CD4-positive, CD25-positive, alpha-beta regulatory T cell (primary cell): ENCODE measurements around the gene CRIP2. TPM values are rescaled to one million over a fixed set of nuclear protein-coding genes. Genes with fewer than 3 reads are reported as not detected.

Experiments
- ATAC-seq, 2 donors: fragments of 150-1000 bp; cut with Tn5 transposase; one replicate each; pipeline ENCODE4 v1.10.0; 2021; ENCODE audit warnings: low read depth in 2 of 2, moderate number of reproducible peaks in 2 of 2, moderate library complexity in 1 of 2
- DNase-seq, 3 donors: peaks; one replicate each; pipeline versions ENCODE4 v3.0.0 to v3.0.0-alpha.2; 2012 to 2022; ENCODE audit warnings: mixed read lengths in 1 of 3
- H3K27ac ChIP-seq: one replicate; pipeline ENCODE4 v1.7.0; 2013; ENCODE audit warnings: mild to moderate bottlenecking, low read length; ENCODE audit not compliant: insufficient read depth, poor library complexity, severe bottlenecking
- H3K27me3 ChIP-seq: one replicate; pipeline ENCODE4 v1.7.0; 2013; ENCODE audit warnings: low read length; ENCODE audit not compliant: control insufficient read depth, insufficient read depth
- H3K36me3 ChIP-seq: one replicate; pipeline ENCODE4 v1.7.0; 2013; ENCODE audit warnings: mild to moderate bottlenecking, low read length, moderate library complexity; ENCODE audit not compliant: control insufficient read depth, insufficient read depth
- H3K4me1 ChIP-seq: 2 replicates; pipeline ENCODE4 v1.7.0; 2013; ENCODE audit warnings: mild to moderate bottlenecking, low read length; ENCODE audit not compliant: insufficient read depth, control insufficient read depth, poor library complexity, severe bottlenecking
- H3K4me3 ChIP-seq: one replicate; pipeline ENCODE4 v1.7.0; 2013; ENCODE audit warnings: low read depth, mild to moderate bottlenecking, low read length, moderate library complexity
- H3K9me3 ChIP-seq, 2 experiments: 1 replicate in 1 of 2; 2 replicates in 1 of 2; pipeline ENCODE4 v1.7.0; 2013; ENCODE audit warnings: low read length in 2 of 2, mild to moderate bottlenecking in 1 of 2, moderate library complexity in 1 of 2; ENCODE audit not compliant: control insufficient read depth in 2 of 2
- H3K27ac Mint-ChIP-seq, 3 donors: one replicate each; pipeline ENCODE4 v1.8.0; 2020 to 2022; ENCODE audit warnings: mild to moderate bottlenecking in 3 of 3, mixed read lengths in 3 of 3, moderate library complexity in 2 of 3
- H3K27me3 Mint-ChIP-seq: one replicate; pipeline ENCODE4 v1.8.0; 2022; ENCODE audit warnings: mild to moderate bottlenecking, mixed read lengths
- H3K36me3 Mint-ChIP-seq: one replicate; pipeline ENCODE4 v1.8.0; 2020; ENCODE audit warnings: mixed read lengths
- H3K4me1 Mint-ChIP-seq, 4 donors: one replicate each; pipeline ENCODE4 v1.8.0; 2020 to 2022; ENCODE audit warnings: mixed read lengths in 4 of 4, mild to moderate bottlenecking in 1 of 4
- H3K4me3 Mint-ChIP-seq, 4 donors: one replicate each; pipeline ENCODE4 v1.8.0; 2020 to 2022; ENCODE audit warnings: mild to moderate bottlenecking in 4 of 4, mixed read lengths in 4 of 4, moderate library complexity in 3 of 4
- H3K9me3 Mint-ChIP-seq, 7 donors: one replicate each; pipeline ENCODE4 v1.8.0; 2020 to 2022; ENCODE audit warnings: mixed read lengths in 7 of 7, mild to moderate bottlenecking in 3 of 7, moderate library complexity in 2 of 7
- polyA plus RNA-seq, 4 donors: library from polyadenylated mRNA; unstranded; fragments of 300-500 nt; fragmentation: Illumina TruSeq; gene quantifications; one replicate each; pipeline ENCODE4 v1.2.3, GENCODE V29; 2021
- total RNA-seq: library from RNA; stranded (reverse); gene quantifications from one replicate; pipeline ENCODE4 v1.2.3, GENCODE V29; 2022

Gene CRIP2
- total and polyA plus RNA-seq, 5 donors from 2014 or later = 12.0 to 131 (median 37.1) TPM

DNA sequence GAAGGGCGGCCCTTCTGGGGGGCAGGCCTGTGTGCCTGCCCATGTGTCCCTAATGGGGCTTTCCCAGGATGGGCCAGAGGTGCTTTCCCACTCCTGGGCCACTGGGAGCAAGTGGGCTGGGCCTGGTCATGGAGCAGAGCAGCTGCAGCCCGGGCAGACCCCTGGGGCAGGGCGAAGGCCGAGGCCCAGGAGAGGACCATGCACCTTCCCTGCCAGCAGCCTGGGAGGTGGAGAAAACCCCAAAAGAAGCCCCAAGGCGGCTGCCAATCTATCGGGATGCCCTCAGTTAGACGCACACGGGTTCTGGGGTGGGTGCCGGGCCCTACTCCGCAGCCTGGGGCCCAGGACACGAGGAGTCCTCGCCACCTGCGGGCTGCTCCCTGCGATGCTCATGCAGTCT lies 16.1 kb upstream of the CRIP2 start:
- Histone ChIP-seq H3K27me3 (no peaks in the 10 kb centered on the region), H3K36me3 (peaks cover 15% of the 10 kb centered on the region), H3K27ac (no peak overlapping the region), H3K9me3 (no peaks in the 10 kb centered on the region), H3K4me1 (no peaks in the 10 kb centered on the region), H3K4me3 (no peak overlapping the region)
- no peaks in the 10 kb centered on the region for H3K4me1 Mint-ChIP-seq
- H3K9me3 Mint-ChIP-seq = no peaks in the 10 kb centered on the region
- H3K27ac Mint-ChIP-seq = no peak overlapping the region
- no peak for DNase-seq
- peaks cover 4% of the 10 kb centered on the region for H3K36me3 Mint-ChIP-seq
- no peaks in the 10 kb centered on the region for H3K27me3 Mint-ChIP-seq
- no peak overlapping the region for H3K4me3 Mint-ChIP-seq
- no peak for ATAC-seq

DNA sequence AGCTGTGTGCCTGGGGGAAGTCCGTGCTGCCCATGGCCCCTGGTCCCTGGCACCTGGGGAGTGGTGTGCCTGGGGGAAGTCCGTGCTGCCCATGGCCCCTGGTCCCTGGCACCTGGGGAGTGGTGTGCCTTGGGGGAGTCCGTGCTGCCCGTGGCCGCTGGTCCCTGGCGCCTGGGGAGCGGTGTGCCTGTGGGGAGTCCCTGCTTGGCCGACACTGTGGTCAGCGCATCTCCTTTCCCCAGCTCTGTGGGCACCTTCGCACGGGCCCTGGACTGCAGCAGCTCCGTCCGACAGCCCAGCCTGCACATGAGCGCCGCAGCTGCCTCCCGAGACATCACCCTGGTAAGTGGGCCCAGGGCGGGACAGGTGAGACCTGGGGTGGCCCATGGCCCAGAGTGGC lies 14.5 kb upstream of the CRIP2 start:
- Mint-ChIP-seq H3K27ac (no peak overlapping the region), H3K4me3 (no peak overlapping the region), H3K4me1 (no peaks in the 10 kb centered on the region), H3K9me3 (no peaks in the 10 kb centered on the region), H3K36me3 (peaks cover 4% of the 10 kb centered on the region), H3K27me3 (no peaks in the 10 kb centered on the region)
- H3K4me3 ChIP-seq = no peak overlapping the region
- no peaks in the 10 kb centered on the region for H3K9me3 ChIP-seq
- DNase-seq = no peak
- H3K36me3 ChIP-seq = peaks cover 15% of the 10 kb centered on the region
- no peak overlapping the region for H3K27ac ChIP-seq
- no peak for ATAC-seq
- no peaks in the 10 kb centered on the region for H3K4me1 ChIP-seq
- H3K27me3 ChIP-seq = no peaks in the 10 kb centered on the region

DNA sequence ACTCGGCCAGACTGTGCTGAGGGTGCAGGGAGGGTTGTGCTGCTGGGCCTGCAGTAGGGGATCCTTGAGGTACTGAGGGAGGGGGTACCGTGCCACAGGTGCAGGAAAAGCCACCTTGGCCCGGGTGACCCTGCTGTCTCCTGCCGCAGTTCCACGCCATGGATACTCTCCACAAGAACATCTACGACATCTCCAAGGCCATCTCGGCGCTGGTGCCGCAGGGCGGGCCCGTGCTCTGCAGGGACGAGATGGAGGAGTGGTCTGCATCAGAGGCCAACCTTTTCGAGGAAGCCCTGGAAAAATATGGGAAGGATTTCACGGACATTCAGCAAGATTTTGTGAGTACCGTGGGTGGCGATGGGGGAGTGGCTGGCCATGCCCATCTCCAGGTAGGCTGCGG lies 14.0 kb upstream of the CRIP2 start:
- no peaks in the 10 kb centered on the region for H3K9me3 Mint-ChIP-seq

DNA sequence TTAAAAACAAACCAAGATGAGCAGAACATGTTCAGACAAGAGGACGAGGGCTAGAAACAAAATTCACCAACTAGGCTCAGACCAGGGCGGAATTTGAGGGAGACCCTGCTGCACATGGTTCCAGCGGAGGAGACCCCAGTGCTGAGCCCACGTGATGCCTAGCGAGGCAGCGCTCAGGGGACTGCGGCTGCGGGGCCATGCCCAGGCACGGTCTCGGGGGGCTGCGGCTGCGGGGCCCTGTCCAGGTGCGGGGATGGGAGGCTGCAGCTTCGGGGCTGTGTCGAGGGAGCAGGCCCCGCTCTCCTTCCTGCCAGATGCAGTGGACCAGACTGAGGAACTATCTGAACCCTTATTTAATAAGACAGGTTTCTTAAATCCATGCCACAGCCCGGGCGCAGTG lies 12.7 kb upstream of the CRIP2 start:
- Histone ChIP-seq H3K36me3 (peaks cover 10% of the 10 kb centered on the region), H3K27me3 (no peaks in the 10 kb centered on the region), H3K9me3 (no peaks in the 10 kb centered on the region), H3K4me3 (no peak overlapping the region), H3K4me1 (no peaks in the 10 kb centered on the region), H3K27ac (no peak overlapping the region)
- peak overlapping the region in 1 of 4 donors; percentile 52 for H3K4me3 Mint-ChIP-seq
- H3K36me3 Mint-ChIP-seq = no peaks in the 10 kb centered on the region
- ATAC-seq (no peak), DNase-seq (no peak)
- H3K4me1 Mint-ChIP-seq = no peaks in the 10 kb centered on the region
- H3K27ac Mint-ChIP-seq = no peak overlapping the region
- H3K27me3 Mint-ChIP-seq = no peaks in the 10 kb centered on the region
- no peaks in the 10 kb centered on the region for H3K9me3 Mint-ChIP-seq

More for the DNA sequence above, 14.0 kb upstream of the CRIP2 start:
- Histone ChIP-seq H3K27me3 (no peaks in the 10 kb centered on the region), H3K4me3 (no peak overlapping the region), H3K27ac (no peak overlapping the region), H3K9me3 (no peaks in the 10 kb centered on the region), H3K4me1 (no peaks in the 10 kb centered on the region), H3K36me3 (peaks cover 11% of the 10 kb centered on the region)
- Mint-ChIP-seq H3K27me3 (no peaks in the 10 kb centered on the region), H3K27ac (no peak overlapping the region), H3K4me1 (no peaks in the 10 kb centered on the region), H3K36me3 (peaks cover under 1% of the 10 kb centered on the region), H3K4me3 (no peak overlapping the region)
- DNase-seq (no peak), ATAC-seq (no peak)

DNA sequence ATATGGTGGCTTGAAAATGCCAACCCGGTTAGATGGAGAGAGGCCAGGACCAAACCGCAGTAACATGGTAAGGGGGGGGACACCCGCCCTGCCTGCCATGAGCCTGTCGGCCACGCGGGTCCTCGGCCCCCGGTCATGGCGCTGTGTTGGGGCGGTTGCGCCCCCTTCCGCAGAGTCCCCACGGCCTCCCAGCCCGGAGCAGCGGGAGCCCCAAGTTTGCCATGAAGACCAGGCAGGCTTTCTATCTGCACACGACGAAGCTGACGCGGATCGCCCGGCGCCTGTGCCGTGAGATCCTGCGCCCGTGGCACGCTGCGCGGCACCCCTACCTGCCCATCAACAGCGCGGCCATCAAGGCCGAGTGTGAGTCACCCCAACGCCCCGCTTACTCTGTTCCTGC lies 10.1 kb upstream of the CRIP2 start:
- Mint-ChIP-seq H3K9me3 (no peaks in the 10 kb centered on the region), H3K27ac (no peak overlapping the region), H3K27me3 (no peaks in the 10 kb centered on the region), H3K36me3 (no peaks in the 10 kb centered on the region), H3K4me3 (no peak overlapping the region), H3K4me1 (no peaks in the 10 kb centered on the region)
- H3K36me3 ChIP-seq = peaks cover 10% of the 10 kb centered on the region
- no peaks in the 10 kb centered on the region for H3K27me3 ChIP-seq
- no peaks in the 10 kb centered on the region for H3K9me3 ChIP-seq
- ATAC-seq (no peak), DNase-seq (no peak)
- H3K4me1 ChIP-seq = no peaks in the 10 kb centered on the region
- H3K27ac ChIP-seq = no peak overlapping the region
- no peak overlapping the region for H3K4me3 ChIP-seq

DNA sequence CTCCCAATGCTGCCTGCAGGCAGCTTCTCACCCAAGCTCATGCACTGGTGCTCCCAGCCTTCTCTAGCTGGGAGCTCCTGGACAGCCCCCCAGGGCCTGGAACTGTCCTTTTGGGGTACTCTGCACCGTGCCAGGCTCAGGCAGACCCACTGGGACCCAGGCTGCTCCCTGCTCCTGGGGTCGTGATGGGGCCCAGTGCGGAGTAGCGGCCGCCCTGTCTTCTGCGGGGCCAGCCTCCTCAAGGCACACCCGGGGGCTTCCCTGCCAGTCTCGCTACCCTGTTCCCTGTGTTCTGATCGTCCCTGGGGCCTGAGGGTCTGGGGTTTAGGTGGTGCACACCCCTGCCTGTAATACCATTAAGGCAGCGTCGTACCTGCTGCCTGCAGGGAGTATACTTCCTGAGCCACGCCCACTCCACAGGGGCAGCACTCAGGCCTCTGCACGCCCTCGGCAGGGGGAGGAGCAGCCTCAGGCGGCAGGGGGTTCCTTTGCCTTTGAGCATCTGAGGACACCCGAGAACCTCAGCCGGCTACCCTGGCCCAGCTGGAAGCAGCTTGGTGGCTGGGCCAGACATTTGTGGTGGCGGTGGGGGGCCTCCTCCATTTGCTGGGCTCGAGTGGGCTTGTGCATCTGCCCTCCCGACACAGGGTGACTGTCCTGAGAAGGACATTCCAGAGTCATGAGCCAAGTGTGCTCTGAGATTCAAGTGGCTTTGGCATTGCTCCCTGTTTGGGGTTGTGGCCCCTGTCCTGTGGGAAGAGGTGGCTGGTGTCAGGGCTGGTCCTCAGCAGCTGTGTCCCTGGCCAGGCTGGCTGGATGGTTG lies 9.2 kb upstream of the CRIP2 start:
- Mint-ChIP-seq H3K4me3 (no peak overlapping the region), H3K27me3 (no peaks in the 10 kb centered on the region), H3K36me3 (no peaks in the 10 kb centered on the region), H3K27ac (no peak overlapping the region), H3K9me3 (no peaks in the 10 kb centered on the region), H3K4me1 (no peaks in the 10 kb centered on the region)
- H3K4me1 ChIP-seq = no peaks in the 10 kb centered on the region
- no peaks in the 10 kb centered on the region for H3K9me3 ChIP-seq
- no peak overlapping the region for H3K4me3 ChIP-seq
- no peak overlapping the region for H3K27ac ChIP-seq
- H3K27me3 ChIP-seq = no peaks in the 10 kb centered on the region
- DNase-seq (no peak), ATAC-seq (no peak)
- peaks cover 10% of the 10 kb centered on the region for H3K36me3 ChIP-seq

DNA sequence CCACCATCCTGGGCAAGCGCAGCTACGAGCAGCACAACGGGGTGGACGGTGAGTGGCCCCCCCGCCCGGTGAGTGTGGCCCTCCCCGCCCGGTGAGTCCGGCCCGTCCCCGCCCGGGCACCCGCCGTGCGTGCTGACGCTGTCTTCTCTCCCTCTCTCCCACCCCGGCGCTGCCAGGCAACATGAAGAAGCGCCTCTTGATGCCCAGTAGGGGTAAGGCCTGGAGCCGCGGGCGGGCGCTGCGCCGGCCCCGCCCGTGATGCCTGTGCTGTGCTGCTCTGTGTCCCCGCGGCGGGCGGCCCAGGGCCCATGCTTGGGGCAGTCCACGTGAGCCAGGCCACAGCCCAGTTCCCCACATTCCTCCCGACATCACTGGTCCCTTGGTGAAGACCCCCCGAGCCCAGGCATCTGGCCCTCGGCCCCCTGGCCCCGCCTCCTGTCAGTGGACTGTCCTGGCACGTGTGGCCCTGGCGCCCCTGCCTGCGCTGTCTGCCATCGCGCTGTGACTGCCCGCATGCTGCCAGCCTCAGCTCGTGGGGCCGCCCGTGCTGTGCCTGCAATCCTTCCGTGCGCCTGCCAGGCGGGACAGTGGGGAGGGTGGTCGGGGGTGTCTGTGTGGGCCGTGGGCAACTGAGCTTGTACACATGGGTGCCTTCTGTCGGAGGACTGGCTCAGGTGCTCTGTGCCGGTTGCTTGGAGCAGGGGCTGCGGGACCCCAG lies 7.9 kb upstream of the CRIP2 start:
- H3K4me3 Mint-ChIP-seq = no peak overlapping the region
- no peaks in the 10 kb centered on the region for H3K4me1 Mint-ChIP-seq
- H3K36me3 Mint-ChIP-seq = no peaks in the 10 kb centered on the region
- ATAC-seq (no peak), DNase-seq (no peak)
- Histone ChIP-seq H3K27me3 (no peaks in the 10 kb centered on the region), H3K9me3 (no peaks in the 10 kb centered on the region), H3K36me3 (peaks cover 1% of the 10 kb centered on the region), H3K27ac (no peak overlapping the region), H3K4me1 (no peaks in the 10 kb centered on the region), H3K4me3 (no peak overlapping the region)
- H3K9me3 Mint-ChIP-seq = no peaks in the 10 kb centered on the region
- H3K27ac Mint-ChIP-seq = peak overlapping the region in 1 of 3 donors; percentile 14
- H3K27me3 Mint-ChIP-seq = no peaks in the 10 kb centered on the region
